ENCODE results near the gene ISOC1.

The ISOC1 gene

DNA sequence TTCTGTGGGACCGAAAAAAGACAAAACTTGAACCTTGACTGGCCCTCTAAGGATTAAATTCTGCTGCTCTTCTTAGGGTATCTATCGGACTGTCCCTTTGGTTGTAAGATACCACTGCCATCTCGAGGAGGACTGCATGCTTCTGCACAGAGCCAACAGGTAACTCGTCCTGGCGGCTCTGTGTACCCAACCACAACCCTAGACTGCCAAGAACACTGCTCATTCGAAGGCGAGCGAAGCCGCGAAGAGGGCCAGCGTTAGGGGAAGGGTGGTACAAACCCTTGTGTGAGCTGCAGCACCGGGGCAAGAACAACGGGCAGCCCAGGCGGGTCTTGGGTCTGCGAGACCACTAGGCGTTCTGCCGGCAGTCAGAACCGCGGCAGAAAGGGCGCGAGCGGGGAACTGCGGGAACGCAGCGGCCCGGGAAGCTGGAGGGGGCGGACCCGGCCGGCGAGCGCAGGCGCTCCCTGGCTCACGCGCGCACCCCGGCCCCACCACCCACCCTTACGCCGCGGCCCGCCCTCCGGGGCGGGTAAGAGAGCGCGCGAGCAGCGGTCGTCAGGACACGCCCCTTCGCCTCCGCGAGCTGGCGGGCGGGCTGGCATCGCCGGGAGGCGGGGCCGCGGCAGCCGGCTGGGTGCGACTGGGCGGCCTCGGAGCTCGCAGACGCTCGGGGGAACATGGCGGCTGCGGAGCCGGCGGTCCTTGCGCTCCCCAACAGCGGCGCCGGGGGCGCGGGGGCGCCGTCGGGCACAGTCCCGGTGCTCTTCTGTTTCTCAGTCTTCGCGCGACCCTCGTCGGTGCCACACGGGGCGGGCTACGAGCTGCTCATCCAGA is at the start of gene ISOC1:
TSS of gene ISOC1 (plus strand) at position 663 of the 837 bp plus-strand sequence. CDS start at position 681, 18 bp downstream.
- DNase-seq: peak; percentile 85

DNA sequence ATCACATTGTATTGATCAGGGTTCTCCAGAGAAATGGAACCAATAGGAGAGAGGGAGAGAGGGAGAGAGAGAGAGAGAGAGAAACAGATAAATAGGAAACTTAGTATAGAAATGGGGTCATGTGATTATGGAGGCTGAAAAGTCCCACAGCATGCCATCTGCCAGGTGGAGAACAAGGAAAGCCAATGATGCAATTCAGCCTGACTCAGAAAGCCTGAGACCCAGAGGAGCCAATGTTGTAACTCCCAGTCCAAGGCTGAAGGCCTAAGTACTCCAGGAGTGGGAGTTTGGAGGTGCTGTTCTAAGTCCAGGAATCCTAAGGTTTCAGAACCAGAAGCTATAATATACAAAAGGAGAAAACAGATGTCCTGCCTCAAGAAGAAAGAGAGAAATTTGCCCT is 48.4 kb upstream of the ISOC1 start:
- no peak for DNase-seq

DNA sequence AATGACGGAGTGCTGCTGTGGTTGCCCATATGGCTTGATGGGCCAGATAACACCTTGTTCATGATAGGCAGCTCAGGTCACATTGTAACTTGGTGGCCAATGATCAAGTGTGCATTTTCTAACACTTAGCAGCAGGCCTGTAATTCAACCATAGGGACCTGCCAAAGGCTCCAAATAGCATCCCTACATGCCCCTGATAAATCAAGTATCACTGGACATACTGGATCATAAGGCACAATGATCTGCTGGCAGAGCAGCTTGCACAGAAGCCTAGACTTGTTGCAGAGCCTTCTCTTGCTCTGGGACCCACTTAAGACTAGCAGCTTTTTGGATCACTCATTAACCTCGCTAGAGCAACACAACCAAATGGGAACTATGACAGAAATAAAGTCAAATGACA is 46.0 kb upstream of the ISOC1 start:
- no peak for DNase-seq

DNA sequence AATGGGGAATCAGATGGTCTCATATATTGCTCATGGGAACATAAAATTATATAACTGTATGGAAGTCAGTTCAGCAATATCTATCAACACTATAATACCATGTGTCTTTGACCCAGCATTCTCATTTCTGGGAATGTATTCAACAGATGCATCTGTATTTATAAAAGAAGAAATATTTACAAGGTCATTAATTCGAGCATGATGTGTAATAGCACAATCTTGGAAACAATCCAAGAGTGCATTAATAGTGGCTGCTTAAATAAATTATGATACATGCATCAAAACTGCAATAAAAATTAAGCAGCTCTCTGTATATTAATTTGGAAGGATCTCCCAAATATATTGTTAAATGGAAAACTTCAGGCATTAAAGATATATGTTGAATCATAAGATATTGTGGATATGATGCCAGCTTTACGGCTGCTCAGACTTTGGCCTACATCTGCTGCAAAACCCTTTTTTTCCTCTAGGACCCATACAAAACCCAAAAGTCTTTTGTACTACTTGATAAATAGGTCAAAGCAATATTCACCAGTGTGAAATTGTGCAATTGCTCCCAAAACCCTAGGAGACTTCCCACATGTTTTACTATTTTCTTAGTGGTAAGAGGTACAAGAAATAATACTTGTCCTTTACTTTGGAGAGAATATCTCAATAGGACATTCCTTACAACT is 45.3 kb upstream of the ISOC1 start:
- no peak for DNase-seq

DNA sequence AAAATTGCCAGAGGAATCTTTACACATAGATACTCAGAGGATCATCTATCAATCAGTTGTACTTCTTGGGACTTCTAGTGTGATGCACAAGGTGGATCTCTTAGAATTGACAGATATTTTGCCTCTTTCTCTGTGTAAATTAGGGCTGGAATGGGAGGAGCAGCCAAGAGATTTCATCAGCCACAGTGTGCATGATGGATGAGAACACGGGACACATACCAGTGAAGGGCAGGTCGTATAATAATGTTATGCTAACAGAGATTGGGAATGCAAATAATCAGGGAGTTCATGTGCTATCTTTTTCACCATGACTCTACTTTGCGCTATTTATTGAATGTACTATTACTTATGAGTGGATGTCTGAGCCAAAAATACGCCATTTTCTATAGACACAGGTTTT is 43.3 kb upstream of the ISOC1 start:
- no peak for DNase-seq

DNA sequence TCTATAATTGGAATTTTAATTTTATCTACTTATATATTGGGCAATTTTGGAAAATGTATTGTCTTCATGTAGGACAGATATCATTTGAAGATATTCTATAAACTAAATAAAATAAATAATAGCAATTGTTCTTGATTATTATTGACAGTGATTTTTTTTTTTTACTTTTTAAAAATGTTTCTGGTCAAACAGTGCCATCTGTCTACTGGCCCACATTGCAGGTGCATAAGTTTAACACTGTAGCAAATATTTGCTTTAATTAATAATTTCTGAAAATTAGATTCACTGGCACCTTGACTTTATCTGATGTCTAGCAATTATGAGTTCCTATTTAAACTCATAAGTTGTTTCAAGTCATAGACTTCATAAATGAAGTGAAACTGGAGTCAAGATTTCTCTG is 41.1 kb upstream of the ISOC1 start:
- DNase-seq: no peak

DNA sequence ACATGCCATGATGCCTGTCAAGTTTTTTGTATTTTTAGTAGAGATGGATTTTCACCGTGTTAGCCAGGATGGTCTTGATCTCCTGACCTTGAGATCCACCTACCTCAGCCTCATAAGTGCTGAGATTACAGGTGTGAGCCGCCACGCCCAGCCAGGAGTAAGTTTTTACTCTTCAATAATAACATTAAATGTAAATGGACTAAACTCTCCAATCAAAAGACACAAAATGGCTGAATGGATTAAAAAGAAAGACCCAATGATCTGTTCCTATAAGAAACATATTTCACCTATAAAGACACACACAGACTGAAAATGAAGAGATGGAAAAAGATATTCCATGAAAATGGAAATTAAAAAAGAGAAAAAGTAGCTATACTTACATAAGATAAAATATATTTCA is 37.2 kb upstream of the ISOC1 start:
- DNase-seq: no peak

DNA sequence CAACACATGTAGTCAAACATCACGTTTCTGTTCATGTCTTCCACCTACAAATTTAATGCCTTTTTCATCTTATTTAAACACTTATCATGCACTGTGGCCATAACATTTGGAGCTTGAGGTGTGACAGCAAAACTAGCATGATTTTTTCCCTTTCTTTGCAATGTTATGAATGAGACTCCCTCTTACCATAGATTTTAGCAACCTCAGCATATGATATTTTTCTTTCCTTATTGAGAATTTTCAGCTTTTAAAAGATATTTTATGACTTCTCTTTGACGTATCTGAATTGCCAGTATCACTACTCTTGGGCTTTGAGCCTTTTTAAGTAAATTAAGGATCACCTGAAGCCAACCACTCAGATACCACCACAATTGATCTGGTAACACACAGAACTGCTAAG is 32.7 kb upstream of the ISOC1 start:
- DNase-seq: no peak

DNA sequence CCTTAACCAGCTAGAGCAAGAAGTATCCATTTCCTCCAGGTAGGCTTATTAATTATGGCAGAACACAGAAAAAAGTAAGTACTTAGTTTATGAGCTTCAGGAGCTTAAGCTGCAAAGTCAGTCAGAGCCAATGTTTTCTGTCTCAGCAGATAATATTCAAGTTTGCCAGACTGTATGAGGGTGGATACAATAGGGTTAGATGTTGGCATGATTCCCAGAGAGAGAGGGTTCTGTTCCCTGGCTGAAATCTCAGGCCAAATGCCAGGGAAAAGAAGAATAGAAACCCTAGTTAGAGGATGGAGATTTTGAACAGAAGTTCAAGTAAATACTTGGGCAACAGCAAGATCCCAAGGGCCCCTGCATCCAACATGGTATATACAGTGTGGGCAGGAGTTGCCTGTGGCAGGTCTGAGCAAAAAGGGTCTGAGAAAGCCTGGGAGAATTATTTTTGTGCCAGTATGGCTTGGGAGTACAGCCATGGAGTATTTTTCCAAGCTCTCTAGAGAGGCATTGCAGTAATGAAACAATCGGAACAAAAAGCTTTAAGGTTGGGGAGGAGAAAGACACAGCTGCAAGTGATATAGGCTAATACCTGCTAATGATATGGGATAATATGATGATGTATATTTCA is 31.0 kb upstream of the ISOC1 start:
- no peak for DNase-seq

DNA sequence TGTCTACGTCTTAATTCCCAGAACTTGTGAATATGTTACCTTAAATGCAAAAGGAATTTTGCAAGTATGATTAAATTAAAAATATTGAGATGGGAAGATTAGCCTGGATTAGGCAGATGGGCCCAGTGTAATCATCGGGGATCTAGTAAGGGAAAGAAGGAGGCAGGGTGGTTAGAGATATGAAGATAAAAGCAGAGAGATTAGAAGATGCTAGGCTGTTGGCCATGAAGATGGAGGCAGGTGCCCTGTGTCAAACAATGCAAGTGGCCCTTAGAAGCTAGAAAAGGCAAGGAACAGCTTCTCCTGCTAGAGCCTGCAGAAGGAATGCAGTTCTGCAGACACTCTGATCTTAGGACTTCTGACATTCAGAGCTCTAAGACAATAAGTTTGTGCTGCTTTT is 28.8 kb upstream of the ISOC1 start:
- DNase-seq: no peak

DNA sequence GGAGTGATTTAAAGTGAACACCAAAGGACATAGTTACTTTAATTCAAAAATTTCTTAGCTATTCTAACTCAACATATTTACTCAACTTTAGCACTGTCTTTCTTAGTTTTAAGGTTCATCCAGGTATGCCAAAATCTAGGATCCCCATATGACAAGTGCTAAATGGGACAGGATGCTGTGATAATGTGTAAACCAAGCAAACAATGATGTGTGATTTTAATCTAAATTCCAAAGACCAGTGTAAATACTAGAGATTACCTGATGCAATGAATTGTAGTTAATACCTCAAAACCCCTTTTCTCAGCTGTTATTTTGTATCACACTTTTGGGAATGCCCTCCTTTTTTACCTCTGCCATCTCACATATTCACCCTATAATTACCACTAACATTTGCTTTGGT is 26.8 kb upstream of the ISOC1 start:
- DNase-seq: no peak

DNA sequence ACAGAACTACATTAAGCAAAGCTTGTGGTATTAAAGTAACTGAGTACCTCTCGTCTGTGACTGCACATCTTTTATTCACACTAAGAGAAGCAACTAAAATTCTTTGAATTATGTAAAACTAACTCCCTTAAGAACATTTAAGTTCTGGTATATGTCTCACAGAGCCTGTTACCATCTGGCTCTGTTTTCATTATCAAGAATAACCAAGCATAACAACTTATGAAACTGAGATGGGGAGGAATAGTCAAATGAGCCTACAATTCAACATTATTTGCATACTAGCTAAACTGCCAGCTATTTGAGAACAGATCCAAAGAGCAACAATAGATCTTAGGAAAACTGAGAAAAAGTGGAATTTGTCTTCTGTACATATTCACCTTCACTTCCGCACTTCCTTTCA is 25.3 kb upstream of the ISOC1 start:
- no peak for DNase-seq

DNA sequence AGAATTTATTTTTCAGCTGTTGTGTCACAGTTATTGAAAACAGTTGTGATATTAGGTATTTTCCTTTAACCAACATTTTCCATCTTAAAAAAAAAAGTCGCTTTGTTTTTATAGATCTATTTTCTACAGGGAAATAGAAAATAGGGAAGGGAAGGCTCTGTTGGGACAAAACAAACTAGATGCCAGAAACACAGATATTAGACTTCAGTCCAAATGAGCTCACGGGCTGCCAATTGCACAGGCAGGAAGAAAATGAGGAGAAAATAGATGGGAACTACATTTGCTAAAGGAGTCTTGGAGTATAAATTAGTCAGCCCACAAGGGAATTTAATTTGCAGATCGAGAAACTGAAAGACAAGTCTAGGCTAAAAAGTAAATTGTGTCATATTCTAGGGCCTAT is 21.4 kb upstream of the ISOC1 start:
- DNase-seq: no peak

DNA sequence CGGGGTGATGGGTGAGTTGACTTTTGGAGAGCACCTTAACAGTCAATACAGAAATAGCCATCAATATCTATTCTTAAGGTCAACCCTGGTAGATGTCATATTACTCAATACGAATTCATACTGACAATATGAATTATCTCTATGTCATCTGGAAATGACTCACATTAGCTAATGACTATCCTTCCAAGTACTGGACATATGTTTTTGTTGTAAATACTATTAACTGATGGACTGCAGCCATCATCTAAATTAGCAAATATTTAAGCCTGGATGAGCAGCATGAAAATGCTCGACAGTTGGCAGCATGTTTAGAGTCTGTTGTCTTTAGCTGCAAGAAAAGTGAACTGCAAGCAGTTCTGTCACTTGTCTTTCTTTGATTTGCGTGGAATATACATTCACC is 19.6 kb upstream of the ISOC1 start:
- no peak for DNase-seq

DNA sequence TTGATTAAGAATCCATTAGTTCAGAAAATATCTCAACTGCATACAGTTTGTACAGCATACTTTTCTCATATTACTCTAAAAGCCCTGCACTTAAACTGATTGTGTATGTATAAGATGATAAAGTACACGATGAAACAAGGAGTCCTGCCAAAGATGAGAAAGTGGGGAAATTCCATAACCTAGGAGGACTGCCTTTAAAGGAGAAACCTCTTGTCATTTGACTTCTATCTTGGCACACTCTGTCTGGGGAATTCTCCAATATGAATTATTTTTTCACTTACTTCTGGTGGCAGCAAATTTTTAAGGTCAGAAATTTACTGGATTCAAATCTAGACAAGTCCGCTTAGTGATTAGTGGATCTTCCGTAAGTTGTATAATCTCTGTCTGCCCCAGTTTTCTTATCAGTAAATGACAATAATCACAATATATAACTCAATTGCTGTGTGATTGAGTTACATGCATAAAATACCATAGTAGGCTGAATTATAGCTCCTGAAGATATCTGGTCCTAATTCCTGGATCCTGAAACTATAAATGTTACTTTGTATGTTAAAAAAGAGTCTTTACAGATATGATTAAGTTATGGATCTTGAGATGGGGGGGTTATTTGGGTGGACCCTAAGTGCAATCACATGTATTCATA is 17.0 kb upstream of the ISOC1 start:
- no peak for DNase-seq

DNA sequence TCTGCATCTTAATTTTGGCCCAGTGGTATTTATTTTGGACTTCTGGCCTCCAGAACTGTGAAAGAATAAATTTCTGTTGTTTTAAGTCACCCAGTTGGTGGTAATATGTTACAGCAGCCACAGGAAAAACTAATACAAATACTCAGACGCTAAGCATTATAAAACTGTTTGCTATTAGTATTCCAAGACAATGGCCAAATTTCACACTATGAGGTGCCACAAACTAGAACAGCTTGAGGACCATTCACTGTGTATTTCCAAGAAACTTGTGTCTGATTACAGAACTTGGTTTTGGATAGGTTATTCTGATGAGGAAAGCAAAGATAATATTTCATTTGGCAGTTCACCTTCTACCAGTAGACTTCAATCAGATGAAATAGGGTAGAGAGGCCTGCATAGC is 16.3 kb upstream of the ISOC1 start:
- DNase-seq: no peak

DNA sequence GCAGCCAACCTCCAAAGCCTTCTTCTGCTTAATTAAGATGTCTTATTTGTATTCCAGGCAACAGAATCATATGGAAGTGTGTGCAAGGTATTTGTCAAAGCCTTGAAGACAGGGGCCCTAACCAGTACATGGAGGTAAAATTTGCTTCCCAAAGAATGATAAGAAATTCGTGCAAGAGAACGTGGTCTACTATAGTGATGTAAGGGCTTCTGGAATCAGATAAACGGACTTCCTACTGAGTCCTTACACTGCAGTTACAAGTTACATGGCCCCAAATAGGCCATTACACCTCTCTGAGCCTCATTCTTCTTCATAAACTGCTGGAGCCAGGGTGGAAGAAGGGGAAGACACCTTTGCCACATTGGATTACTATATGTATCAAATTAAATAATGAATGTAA is 15.9 kb upstream of the ISOC1 start:
- no peak for DNase-seq

DNA sequence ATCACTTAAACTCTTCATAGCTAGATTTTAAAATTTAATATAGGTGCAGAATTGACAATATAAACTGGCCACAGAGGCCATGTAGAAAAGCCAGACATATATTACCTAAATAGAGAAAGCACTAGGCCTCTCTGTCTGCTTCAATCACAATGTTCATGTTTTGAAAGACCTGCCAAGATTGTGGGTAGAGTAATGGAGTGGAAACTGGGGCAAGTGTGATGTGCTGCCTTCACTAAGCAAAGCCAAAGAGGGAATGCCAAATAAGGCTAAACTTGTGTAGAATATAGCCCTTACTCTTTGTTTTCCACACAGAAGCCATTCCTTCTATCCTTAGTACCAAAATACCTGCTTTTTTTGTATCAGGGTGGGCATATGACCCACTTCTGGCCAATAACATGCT is 15.1 kb upstream of the ISOC1 start:
- no peak for DNase-seq

DNA sequence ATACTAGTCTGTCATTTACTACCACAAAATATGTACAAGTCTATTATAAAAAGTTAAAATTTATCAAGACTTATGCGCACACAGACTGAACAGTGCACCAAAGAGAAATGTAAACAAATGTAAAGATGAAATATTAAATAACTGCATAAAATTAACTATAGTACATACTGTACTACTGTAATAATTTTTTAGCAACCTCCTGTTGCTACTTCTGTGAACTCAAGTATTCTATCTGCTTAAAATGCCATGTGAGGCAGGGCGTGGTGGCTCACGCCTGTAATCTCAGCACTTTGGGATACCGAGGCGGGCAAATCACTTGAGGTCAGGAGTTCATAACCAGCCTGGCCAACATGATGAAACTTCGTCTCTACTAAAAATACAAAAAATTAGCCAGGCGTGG is 13.8 kb upstream of the ISOC1 start:
- no peak for DNase-seq

DNA sequence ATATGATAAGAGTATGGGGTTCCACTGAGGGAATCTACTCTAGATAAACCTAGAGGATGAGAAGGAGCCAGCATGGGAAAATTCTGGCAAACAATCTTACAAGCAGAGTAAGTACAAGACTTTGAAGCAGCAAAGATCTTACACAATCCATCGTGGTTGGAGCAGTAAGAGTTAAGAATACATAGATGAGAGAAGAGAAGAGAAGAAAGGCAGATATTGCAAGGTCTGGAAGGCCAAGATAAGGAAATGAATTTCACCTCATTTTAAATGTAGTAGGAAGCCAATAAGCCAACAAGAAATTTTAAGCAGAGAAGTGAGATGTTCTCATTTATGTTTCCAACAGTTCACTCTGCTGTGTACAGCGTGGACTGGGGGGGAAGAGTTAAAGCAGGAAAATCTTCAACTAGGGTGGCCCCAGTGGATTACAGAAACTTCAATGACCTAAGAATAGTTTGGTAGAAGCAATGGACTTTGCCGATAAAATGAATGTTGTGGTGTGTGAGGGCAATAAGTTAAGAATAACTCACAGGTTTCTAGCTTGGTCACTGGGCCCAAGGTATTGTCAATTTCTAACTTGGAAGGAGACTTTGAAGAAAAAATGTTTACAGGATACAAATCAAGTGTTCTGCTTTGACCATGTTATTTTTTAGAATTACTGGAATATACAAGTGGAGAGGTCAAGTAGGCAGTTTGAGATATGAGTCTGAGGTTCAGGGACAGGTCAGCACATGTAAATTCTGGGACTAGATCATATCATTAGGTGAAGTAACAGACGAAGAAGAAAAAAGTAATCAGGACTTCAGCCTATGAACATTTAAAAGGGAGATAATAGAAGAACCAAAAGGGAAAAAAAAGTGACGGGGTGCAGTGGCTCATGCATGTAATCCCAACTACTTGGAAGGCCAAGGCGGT is 12.1 kb upstream of the ISOC1 start:
- DNase-seq: no peak

DNA sequence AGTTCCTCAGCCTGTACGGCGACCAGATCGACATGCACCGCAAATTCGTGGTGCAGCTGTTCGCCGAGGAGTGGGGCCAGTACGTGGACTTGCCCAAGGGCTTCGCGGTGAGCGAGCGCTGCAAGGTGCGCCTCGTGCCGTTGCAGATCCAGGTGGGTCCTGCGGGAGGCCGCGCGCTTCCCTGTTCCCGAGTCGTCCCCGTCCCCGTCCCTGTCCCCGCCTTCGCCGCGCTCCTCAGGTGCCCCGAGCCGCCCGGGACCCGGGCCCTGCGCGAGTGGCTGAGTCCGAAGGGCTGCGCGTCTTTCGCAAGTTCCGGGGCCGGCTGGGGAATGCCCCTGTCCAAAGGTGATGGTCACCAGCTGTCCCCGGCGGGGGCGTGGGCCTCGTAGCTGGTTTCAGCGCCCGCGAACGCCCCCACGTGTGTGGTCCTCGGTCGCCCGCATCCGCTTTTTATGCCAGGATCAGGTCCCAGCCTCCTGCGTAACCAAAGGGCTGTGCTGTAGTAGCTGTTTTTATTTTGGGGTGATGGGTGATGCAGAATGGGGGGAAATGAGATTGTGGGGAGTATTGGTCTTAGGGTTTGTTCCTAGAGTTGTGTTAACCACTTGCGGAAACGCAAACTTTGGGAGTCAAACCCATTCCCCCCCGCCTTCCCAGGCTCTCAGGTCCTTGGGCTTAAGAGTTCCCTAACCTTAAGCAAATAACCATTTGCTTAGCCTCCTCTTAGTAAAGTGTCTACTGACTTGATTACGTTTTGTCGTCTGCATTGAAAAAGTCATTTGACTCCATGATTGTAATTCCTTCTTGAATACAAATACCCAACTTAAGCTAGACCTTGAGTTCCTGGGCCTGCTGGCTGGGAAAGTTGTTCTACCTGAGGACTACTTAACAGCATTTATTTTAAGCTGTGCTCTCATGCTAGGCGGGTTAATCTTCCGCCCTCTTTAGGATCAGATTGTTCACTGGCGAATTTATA is 663 bp downstream of the ISOC1 start:
- no peak for DNase-seq
